Lower lobe of right lung (tissue), 2 donors: ENCODE measurements around the gene PTPN13. TPM values are rescaled to one million over a fixed set of nuclear protein-coding genes. Genes with fewer than 3 reads are reported as not detected.

Source experiments
- ATAC-seq, 2 donors: fragments of 200-7000 bp; cut with Tn5 transposase; one replicate each; pipeline ENCODE4 v1.9.1; 2020 to 2022; ENCODE audit warnings: mild to moderate bottlenecking in 2 of 2, moderate library complexity in 2 of 2
- DNase-seq: peaks from one replicate; pipeline ENCODE4 v3.0.0-alpha.2; 2020
- H3K27ac ChIP-seq: fragments of 200-600 bp; one replicate; pipeline ENCODE4 v1.8.0; 2022
- H3K27me3 ChIP-seq: fragments of 200-600 bp; one replicate; pipeline ENCODE4 v1.8.0; 2022; ENCODE audit warnings: low read depth
- H3K36me3 ChIP-seq: fragments of 200-600 bp; one replicate; pipeline ENCODE4 v1.8.0; 2022; ENCODE audit warnings: mild to moderate bottlenecking
- H3K4me1 ChIP-seq: fragments of 200-600 bp; one replicate; pipeline ENCODE4 v1.8.0; 2022
- H3K4me3 ChIP-seq: fragments of 200-600 bp; one replicate; pipeline ENCODE4 v1.8.0; 2022; ENCODE audit warnings: mild to moderate bottlenecking
- H3K9me3 ChIP-seq: fragments of 200-600 bp; one replicate; pipeline ENCODE4 v1.8.0; 2022
- intact Hi-C: fragments of 100-400 bp; cut with DNase I; formaldehyde crosslinking; loops from one replicate; pipeline ENCODE4 v1.11.0; 2022
- total RNA-seq: library from RNA; stranded (reverse); fragmentation: NEBNext Ultra II Directional; extraction: Animal tissue kit (Norgen Biotek cat#: 25700); gene quantifications from one replicate; pipeline ENCODE4 v1.2.1, GENCODE V29; 2021
- TF ChIP-seq, protein P1 (sequence below): fragments of 200-600 bp; IDR thresholded peaks from one replicate; pipeline ENCODE4 v1.8.0; 2022; ENCODE audit warnings: antibody characterized with exemption, mild to moderate bottlenecking
- donor health status: DM: no; HTN: yes; CAD: no; lungs with severe emphysema.

PTPN13 gene
- total RNA-seq, 1 donor from 2014 or later: 77.2 TPM

DNA sequence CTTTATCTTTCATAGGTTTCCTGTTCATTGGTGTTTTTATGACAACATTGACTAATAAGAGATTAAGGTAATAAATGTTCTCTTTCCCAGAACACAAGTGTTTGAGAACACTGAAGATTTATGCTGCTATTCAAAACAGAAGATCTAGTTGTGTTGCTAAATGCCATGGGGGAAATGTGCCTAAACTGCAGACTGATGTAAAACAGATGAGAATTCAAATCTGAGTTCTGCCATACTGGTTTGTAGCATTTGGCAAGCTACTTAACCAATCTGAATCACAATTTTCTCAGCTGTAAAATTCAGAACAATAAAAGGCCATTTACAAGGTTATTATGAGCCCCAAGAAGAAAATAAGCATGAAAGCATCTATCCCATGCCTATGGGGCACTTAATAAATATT lies 252.8 kb downstream of the PTPN13 start:
- Histone ChIP-seq H3K36me3 (no peaks in the 10 kb centered on the region), H3K4me1 (no peaks in the 10 kb centered on the region), H3K4me3 (no peak overlapping the region), H3K9me3 (no peaks in the 10 kb centered on the region), H3K27ac (no peak overlapping the region), H3K27me3 (no peaks in the 10 kb centered on the region)
- ATAC-seq (no peak), DNase-seq (no peak)
- TF ChIP-seq, protein P1, sequence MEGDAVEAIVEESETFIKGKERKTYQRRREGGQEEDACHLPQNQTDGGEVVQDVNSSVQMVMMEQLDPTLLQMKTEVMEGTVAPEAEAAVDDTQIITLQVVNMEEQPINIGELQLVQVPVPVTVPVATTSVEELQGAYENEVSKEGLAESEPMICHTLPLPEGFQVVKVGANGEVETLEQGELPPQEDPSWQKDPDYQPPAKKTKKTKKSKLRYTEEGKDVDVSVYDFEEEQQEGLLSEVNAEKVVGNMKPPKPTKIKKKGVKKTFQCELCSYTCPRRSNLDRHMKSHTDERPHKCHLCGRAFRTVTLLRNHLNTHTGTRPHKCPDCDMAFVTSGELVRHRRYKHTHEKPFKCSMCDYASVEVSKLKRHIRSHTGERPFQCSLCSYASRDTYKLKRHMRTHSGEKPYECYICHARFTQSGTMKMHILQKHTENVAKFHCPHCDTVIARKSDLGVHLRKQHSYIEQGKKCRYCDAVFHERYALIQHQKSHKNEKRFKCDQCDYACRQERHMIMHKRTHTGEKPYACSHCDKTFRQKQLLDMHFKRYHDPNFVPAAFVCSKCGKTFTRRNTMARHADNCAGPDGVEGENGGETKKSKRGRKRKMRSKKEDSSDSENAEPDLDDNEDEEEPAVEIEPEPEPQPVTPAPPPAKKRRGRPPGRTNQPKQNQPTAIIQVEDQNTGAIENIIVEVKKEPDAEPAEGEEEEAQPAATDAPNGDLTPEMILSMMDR: no peak
- intact Hi-C loops: no loop called here

DNA sequence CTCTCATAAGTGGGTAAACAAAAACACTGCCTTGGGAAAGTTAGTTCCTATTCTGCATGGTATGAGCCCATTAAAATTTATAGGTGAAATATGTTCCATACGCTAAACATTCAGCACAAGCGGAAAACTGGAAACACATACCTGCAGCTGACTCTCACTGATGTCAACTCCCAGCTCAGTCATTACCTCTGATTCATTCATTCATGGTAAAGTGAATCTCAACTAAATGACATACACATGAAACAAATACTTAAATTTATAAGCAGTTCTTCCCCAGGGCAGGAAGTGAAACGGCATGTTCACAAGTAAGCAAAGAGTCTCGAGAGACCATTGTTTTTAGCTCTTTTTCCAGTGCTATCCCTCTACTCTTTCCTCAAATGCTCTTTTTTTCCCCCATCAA lies 253.5 kb downstream of the PTPN13 start:
- Histone ChIP-seq H3K9me3 (no peaks in the 10 kb centered on the region), H3K27ac (no peak overlapping the region), H3K4me3 (no peak overlapping the region), H3K36me3 (no peaks in the 10 kb centered on the region), H3K4me1 (no peaks in the 10 kb centered on the region), H3K27me3 (no peaks in the 10 kb centered on the region)
- DNase-seq: no peak
- TF ChIP-seq, protein P1: no peak
- intact Hi-C loops: no loop called here
- ATAC-seq: no peak

DNA sequence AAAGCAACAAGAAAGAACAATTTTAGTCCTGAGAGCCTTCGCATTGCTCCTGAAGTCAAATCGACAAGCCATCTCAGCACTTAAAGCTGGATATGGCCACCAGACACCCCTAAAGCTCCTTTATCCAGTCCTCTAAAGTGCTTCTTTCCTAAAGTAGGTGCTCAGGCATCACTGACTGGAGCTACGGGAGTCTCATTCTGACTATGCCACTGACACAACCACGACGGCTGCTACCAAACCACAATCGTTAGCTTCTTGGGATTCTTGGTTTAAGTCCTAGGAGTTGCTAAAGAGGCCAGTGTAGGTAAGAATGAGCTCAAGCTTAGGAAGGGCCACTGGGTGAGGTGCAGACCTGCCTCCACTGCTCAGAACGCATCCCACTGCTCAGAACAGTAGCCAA lies 254.0 kb downstream of the PTPN13 start:
- intact Hi-C loops: no loop called here
- Histone ChIP-seq H3K27ac (no peak overlapping the region), H3K27me3 (no peaks in the 10 kb centered on the region), H3K9me3 (no peaks in the 10 kb centered on the region), H3K4me3 (no peak overlapping the region), H3K4me1 (no peaks in the 10 kb centered on the region), H3K36me3 (no peaks in the 10 kb centered on the region)
- DNase-seq (no peak), ATAC-seq (no peak)
- TF ChIP-seq, protein P1: no peak

DNA sequence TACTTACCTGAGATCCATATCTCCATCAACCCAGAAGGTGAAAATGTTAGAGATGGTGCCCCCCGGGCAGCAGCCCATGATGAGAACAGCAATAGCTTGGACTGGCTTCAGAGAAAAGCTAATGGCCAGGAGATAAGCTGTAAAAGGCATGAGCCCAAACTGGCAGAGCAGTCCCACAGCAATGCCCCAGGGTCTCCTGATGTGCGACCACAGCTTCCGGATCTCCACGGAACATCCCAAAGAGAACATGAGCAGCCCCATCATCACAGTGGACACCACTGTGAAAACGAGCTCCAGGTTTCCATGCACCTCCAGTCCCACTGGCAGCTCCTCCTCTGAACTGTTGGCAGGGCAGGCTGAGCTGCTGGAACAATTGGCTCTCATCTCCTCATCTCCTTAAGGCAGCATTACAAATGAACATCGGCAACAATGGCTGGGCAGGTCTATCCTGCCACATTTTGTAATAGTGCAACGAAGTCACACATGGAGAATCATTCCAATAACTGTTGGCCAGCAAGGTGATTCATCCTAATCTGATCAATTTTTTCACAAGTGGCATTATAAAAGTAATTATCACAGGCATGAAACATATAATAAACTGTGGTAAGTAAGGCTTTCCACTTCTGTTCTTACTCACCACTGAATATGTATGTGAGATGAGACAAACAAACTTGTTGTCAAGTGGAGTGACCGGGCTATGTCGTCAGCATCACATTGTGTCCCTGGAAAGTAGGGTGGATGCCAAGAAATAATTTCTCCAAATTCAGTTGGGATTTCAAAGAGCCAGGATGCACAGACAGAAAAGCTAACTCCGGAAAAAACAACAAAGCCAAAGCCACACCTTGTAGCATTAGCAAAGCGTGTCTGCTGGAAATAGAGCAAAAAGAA lies 254.9 kb downstream of the PTPN13 start, which contains the start of gene SLC10A6:
TSS of gene SLC10A6 (minus strand) at position 653 of the 888 bp plus-strand sequence. CDS start at position 384, 269 bp downstream.
- no peak within 1 kb of the TSS for H3K27ac ChIP-seq
- H3K4me3 ChIP-seq: no peak within 1 kb of the TSS
- H3K27me3 ChIP-seq: no peaks in the 10 kb centered on the region
- H3K4me1 ChIP-seq: no peaks in the 10 kb centered on the region
- TF ChIP-seq, protein P1: no peak
- no peaks in the 10 kb centered on the region for H3K9me3 ChIP-seq
- no peaks in the 10 kb centered on the region for H3K36me3 ChIP-seq
- no peak for ATAC-seq
- DNase-seq: no peak
- intact Hi-C loops: no loop called here

DNA sequence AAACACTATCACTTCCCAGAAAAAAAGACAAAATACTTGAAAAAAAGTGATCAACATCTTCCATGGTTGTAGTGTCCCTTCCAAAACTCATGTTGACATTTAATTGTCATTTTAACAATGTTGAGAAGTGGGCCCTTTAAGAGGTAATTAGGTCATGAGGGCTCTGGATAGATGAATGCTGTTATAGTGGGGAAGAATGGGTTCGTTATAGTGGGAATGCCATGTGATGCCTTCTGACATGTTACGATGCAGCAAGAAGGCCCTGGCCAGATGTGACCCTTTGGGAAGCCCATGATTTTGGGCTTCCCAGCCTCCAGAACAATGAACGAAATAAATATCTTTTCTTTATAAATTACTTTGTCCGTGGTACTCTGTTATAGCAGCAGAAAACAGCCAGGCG lies 259.1 kb downstream of the PTPN13 start:
- TF ChIP-seq, protein P1: no peak
- no peak for ATAC-seq
- Histone ChIP-seq H3K36me3 (no peaks in the 10 kb centered on the region), H3K4me1 (no peaks in the 10 kb centered on the region), H3K27ac (no peak overlapping the region), H3K9me3 (no peaks in the 10 kb centered on the region), H3K4me3 (no peak overlapping the region), H3K27me3 (no peaks in the 10 kb centered on the region)
- intact Hi-C loops: no loop called here
- DNase-seq: no peak
